GM12865 (cell line): ENCODE measurements around the gene RAB22A.

Experiments
- DNase-seq: peaks from one replicate; pipeline ENCODE4 v3.0.0; 2010; ENCODE audit warnings: low read depth
- H3K4me3 ChIP-seq: 2 replicates; pipeline ENCODE4 v1.5.1; 2011; ENCODE audit warnings: mild to moderate bottlenecking, low read depth, low read length, control low read depth
- TF ChIP-seq, protein P1 (sequence below): IDR thresholded peaks from 2 replicates; pipeline ENCODE4 v1.5.1; 2011; ENCODE audit warnings: low read length, control low read depth, low read depth, inconsistent platforms; ENCODE audit not compliant: insufficient read depth; ENCODE audit errors: missing control alignments

RAB22A gene

GRCh38 chr20:58287638-58288037 is 21.9 kb upstream of the RAB22A start:
- H3K4me3 ChIP-seq, result no peak overlapping the region
- no peak for DNase-seq
- TF ChIP-seq, protein P1, sequence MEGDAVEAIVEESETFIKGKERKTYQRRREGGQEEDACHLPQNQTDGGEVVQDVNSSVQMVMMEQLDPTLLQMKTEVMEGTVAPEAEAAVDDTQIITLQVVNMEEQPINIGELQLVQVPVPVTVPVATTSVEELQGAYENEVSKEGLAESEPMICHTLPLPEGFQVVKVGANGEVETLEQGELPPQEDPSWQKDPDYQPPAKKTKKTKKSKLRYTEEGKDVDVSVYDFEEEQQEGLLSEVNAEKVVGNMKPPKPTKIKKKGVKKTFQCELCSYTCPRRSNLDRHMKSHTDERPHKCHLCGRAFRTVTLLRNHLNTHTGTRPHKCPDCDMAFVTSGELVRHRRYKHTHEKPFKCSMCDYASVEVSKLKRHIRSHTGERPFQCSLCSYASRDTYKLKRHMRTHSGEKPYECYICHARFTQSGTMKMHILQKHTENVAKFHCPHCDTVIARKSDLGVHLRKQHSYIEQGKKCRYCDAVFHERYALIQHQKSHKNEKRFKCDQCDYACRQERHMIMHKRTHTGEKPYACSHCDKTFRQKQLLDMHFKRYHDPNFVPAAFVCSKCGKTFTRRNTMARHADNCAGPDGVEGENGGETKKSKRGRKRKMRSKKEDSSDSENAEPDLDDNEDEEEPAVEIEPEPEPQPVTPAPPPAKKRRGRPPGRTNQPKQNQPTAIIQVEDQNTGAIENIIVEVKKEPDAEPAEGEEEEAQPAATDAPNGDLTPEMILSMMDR, result no peak

- TF ChIP-seq, protein P1, result no peak
- no peak overlapping the region for H3K4me3 ChIP-seq
- DNase-seq, result no peak
Observed at GRCh38 chr20:58289143-58289542, 20.4 kb upstream of the RAB22A start.

DNA sequence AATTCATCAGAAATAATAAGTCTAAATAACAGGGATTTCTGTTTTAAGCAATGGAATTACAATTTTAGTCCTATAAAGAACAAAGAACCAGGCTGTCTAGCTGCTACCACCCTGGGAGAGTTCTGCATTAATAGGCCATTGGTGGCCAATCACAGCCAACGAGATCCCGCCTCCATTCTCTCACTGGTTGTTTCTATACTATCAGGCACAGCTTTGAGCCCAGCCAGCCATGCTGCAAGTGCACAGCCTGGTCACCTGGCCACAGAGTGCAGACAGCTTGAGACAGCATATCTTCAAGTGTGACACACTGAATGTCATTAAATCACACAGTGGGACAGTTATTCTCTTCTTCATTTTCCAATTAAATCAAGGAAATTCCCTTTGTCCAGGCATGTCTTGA is 16.1 kb upstream of the RAB22A start:
- peak; percentile 14 for DNase-seq
- TF ChIP-seq, protein P1, result no peak
- H3K4me3 ChIP-seq, result no peak overlapping the region

DNA sequence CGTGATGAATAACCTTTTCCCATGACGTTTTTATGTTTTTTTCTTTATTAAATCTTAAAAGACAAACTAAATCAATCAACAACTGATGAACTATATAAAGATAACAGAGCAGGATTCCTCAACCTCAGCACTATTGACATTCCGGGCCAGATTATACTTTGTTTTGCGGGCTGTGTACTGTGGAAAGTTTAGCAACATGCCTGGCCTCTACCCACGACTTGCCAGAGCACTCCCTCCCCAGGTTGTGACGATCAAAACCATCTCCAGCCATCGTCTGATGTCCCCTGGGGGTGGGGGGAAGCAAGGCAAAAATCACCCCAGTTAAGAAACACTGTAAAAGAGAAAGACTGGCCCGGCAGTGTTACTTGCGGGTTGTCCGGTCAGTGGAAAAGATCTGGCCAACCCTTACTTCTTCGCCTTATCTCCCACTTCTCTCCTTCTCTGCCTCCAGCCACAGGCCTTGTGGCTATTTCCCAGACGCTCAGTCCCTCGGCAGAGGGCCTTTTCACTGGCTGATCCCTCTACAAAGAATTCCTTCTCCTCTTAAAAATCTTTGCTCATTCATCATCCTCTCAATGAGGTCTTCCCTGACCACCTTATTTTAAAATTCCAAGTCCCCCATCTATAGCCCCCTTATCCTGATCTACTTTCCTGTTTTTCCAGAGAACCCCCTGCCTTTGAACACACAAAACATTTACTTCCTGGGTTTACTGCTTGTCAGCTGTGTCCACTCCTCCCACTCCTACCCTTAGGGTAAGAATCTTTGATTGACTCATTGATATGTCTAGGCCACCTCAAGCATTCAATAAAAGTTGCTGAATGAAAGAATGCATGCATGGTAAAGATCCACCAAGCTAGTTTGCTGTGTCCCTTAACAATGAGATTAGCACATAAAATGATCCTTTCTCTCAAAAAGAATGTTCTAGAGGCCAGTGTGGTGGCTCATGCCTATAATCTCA is 14.7 kb upstream of the RAB22A start:
- TF ChIP-seq, protein P1, result no peak
- no peak for DNase-seq
- no peak overlapping the region for H3K4me3 ChIP-seq

GRCh38 chr20:58296051-58296837 is 13.3 kb upstream of the RAB22A start:
- DNase-seq, result no peak
- TF ChIP-seq, protein P1, result no peak
- no peak overlapping the region for H3K4me3 ChIP-seq

GRCh38 chr20:58297394-58297793 is 12.1 kb upstream of the RAB22A start:
- DNase-seq, result no peak
- TF ChIP-seq, protein P1, result no peak

More at GRCh38 chr20:58297394-58297793, 12.1 kb upstream of the RAB22A start:
- no peak overlapping the region for H3K4me3 ChIP-seq
